ENCODE results near the gene BRWD1. TPM values are rescaled to one million over a fixed set of nuclear protein-coding genes. Genes with fewer than 3 reads are reported as not detected.
"Not testable (repeated sequence)": the region's sequence is repeated elsewhere in the genome, so short reads cannot be mapped to it uniquely, and the experiment has no call there.

The BRWD1 gene
- total RNA-seq, 2 donors from 2014 or later, result 38.6 to 43.1 TPM

DNA sequence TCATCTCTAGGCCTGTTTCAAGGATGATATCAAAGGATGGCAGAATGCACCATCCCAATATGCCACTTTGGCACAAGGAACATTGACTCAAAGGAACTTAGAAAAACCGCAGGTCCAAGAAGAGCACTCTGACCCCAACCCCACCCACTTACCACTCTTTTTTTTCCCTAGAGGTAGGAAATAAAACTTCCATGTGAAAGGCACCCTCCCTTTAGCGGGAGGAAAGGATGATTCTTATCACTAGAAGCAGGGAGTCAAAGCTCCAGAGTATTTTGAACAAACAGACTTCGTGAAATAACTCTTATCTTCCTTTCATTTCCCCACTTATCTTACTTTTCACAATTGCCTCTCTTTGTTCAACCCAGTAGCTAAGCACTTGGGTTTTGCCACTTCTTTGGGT lies 152.4 kb downstream of the BRWD1 start:
- intact Hi-C loops (cut with DNase I), result no loop called here
- TF ChIP-seq, protein P1, sequence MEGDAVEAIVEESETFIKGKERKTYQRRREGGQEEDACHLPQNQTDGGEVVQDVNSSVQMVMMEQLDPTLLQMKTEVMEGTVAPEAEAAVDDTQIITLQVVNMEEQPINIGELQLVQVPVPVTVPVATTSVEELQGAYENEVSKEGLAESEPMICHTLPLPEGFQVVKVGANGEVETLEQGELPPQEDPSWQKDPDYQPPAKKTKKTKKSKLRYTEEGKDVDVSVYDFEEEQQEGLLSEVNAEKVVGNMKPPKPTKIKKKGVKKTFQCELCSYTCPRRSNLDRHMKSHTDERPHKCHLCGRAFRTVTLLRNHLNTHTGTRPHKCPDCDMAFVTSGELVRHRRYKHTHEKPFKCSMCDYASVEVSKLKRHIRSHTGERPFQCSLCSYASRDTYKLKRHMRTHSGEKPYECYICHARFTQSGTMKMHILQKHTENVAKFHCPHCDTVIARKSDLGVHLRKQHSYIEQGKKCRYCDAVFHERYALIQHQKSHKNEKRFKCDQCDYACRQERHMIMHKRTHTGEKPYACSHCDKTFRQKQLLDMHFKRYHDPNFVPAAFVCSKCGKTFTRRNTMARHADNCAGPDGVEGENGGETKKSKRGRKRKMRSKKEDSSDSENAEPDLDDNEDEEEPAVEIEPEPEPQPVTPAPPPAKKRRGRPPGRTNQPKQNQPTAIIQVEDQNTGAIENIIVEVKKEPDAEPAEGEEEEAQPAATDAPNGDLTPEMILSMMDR (IDR thresholded peaks at IDR 0.05), result no peak
- H3K9me3 ChIP-seq, result no peaks in the 10 kb centered on the region
- no peak overlapping the region for H3K4me3 ChIP-seq
- no peaks in the 10 kb centered on the region for H3K27me3 ChIP-seq
- H3K9ac ChIP-seq (ENCODE audit: low read depth in 2 of 2, low read length in 2 of 2), result no peak overlapping the region
- H3K4me1 ChIP-seq, result no peaks in the 10 kb centered on the region
- H3K27ac ChIP-seq, result no peak overlapping the region
- no peak for DNase-seq
- no peaks in the 10 kb centered on the region for H3K36me3 ChIP-seq

DNA sequence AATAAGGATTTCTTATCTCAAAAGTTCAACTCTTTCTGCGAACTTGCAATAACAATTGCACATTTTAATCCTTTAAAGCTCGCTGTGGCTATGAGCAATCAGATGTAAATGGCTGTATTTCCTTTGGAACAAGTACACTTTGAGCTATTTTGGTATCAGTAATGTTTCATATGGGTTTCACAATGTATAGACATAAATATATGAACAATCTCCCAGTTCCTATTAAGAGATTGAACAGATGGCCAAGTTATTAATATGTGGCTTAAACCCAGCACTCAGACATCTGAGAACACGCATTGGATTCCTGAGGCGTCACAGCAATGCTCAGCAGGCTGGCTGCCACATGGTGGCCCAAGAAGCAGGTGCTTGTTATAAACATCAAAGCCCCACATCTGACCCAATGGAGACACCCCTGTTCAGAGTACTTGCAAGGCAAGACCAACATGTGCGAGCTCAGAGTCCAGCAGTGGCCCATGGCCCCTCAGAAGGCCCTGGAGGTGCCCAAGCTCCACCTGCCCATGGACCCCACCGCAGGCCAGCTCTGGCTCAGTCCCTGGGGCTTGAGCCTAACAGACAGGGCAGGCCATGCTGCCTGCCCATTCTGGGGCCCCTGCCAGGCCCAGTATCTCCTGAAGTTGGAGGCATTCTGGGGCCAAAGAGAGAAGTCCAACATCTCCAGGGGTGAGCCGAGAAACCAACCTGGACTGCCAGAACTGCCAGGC lies 153.9 kb downstream of the BRWD1 start:
- Histone ChIP-seq H3K4me1 (no peaks in the 10 kb centered on the region), H3K27ac (no peak overlapping the region), H3K9me3 (no peaks in the 10 kb centered on the region), H3K27me3 (no peaks in the 10 kb centered on the region), H3K9ac (ENCODE audit: low read depth in 2 of 2, low read length in 2 of 2) (no peak overlapping the region), H3K36me3 (no peaks in the 10 kb centered on the region), H3K4me3 (no peak overlapping the region)
- no peak for DNase-seq
- intact Hi-C loops (cut with DNase I), result no loop called here
- TF ChIP-seq, protein P1 (IDR thresholded peaks at IDR 0.05), result no peak

DNA sequence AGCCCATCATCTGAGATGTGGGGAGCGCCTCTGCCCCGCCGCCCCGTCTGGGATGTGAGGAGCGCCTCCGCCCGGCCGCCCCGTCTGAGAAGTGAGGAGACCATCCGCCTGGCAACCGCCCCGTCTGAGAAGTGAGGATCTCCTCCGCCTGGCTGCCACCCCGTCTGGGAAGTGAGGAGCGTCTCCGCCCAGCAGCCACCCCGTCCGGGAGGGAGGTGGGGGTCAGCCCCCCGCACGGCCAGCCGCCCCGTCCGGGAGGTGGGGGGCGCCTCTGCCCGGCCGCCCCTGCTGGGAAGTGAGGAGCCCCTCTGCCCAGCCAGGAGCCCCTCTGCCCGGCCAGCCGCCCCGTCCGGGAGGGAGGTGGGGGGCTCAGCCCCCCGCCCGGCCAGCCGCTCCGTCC lies 156.2 kb downstream of the BRWD1 start:
- H3K27me3 ChIP-seq; H3K27ac ChIP-seq; H3K36me3 ChIP-seq; H3K4me1 ChIP-seq; DNase-seq; H3K4me3 ChIP-seq; intact Hi-C loops (cut with DNase I); H3K9ac ChIP-seq (ENCODE audit: low read depth in 2 of 2, low read length in 2 of 2); H3K9me3 ChIP-seq: not testable (repeated sequence)

DNA sequence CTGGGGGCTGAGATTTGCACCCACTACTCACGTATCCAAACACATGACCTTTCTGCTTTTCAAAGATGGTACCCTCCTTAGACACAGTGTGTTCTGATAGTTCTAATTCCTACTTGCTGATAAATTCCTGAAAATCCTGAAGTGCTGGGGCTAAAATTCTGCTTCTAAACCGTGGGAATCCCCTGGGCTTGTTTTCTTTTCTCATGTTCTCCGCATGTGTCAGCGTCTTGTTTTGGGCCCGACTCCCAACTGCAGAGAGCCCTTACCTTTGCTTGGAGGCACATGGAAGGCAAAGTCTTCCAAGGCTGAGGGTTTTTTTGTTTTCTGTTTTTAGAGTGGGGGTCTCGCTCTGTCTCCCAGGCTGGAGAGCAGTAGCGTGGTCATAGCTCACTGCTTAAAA lies 157.4 kb downstream of the BRWD1 start:
- intact Hi-C loops (cut with DNase I), result no loop called here
- H3K4me3 ChIP-seq, result no peak overlapping the region
- no peaks in the 10 kb centered on the region for H3K4me1 ChIP-seq
- no peak for DNase-seq
- H3K9me3 ChIP-seq, result no peaks in the 10 kb centered on the region
- H3K9ac ChIP-seq (ENCODE audit: low read depth in 2 of 2, low read length in 2 of 2), result no peak overlapping the region
- H3K36me3 ChIP-seq, result no peaks in the 10 kb centered on the region
- TF ChIP-seq, protein P1 (IDR thresholded peaks at IDR 0.05), result no peak
- no peaks in the 10 kb centered on the region for H3K27me3 ChIP-seq
- H3K27ac ChIP-seq, result no peak overlapping the region

DNA sequence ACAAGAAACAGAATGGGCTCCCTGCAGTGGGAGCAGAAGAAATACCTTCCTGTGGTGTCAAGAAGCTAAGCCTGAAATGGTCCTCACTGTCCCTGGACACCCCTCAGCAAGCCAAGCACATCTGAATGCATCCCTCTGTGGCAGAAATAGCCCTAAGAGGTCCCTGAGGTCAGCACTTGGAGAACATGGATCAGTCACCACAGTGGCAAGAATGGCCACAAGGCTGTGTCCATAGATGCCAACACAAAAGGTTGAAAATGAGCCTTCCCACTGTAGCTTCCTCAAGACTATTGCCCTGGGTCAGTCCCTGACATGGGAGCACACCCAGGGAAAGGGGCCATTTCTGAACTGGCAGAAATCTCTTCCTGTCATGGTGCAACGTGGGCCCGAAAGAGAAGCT lies 157.9 kb downstream of the BRWD1 start:
- TF ChIP-seq, protein P1 (IDR thresholded peaks at IDR 0.05), result no peak
- H3K9ac ChIP-seq (ENCODE audit: low read depth in 2 of 2, low read length in 2 of 2), result no peak overlapping the region
- intact Hi-C loops (cut with DNase I), result no loop called here
- H3K4me1 ChIP-seq, result no peaks in the 10 kb centered on the region
- H3K27me3 ChIP-seq, result no peaks in the 10 kb centered on the region
- H3K36me3 ChIP-seq, result no peaks in the 10 kb centered on the region
- DNase-seq, result no peak
- H3K4me3 ChIP-seq, result no peak overlapping the region
- H3K9me3 ChIP-seq, result no peaks in the 10 kb centered on the region
- H3K27ac ChIP-seq, result no peak overlapping the region

DNA sequence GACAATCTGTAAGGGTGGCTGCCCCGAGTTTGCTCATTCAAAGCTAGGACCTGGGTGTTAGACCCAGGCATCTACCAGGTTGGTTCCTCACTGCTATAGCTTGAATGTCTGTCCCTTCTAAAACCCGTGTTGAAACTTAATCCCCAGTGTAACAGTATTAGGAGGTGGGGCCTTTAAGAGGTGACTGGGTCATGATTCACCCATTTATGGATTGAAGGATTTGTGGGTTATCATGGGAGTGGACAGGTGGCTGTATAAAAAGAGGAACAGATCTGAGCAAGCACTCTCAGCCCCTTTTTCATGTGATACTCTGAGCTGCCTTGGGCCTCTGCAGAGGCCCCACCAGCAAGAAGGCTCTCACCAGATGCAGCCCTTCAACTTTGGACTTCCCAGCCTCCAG lies 159.6 kb downstream of the BRWD1 start:
- Histone ChIP-seq H3K4me1 (no peaks in the 10 kb centered on the region), H3K27me3 (no peaks in the 10 kb centered on the region), H3K9ac (ENCODE audit: low read depth in 2 of 2, low read length in 2 of 2) (no peak overlapping the region), H3K4me3 (no peak overlapping the region), H3K27ac (no peak overlapping the region), H3K36me3 (no peaks in the 10 kb centered on the region), H3K9me3 (no peaks in the 10 kb centered on the region)
- no peak for DNase-seq
- intact Hi-C loops (cut with DNase I), result no loop called here
- TF ChIP-seq, protein P1 (IDR thresholded peaks at IDR 0.05), result no peak

All from colonic mucosa (tissue), 4 donors.